Nasal cavity respiratory epithelium epithelial cell of viscerocranial mucosa (primary cell): ENCODE measurements around the gene CHML. TPM values are rescaled to one million over a fixed set of nuclear protein-coding genes. Genes with fewer than 3 reads are reported as not detected.

Experiments
- total RNA-seq: library from RNA; depleted of rRNA; stranded (reverse); fragments of >200 nt; gene quantifications from 2 replicates; pipeline ENCODE4 v1.2.3, GENCODE V29; 2014

The CHML gene
- 10.3 and 14.5 TPM in 2 replicates for total RNA-seq

DNA sequence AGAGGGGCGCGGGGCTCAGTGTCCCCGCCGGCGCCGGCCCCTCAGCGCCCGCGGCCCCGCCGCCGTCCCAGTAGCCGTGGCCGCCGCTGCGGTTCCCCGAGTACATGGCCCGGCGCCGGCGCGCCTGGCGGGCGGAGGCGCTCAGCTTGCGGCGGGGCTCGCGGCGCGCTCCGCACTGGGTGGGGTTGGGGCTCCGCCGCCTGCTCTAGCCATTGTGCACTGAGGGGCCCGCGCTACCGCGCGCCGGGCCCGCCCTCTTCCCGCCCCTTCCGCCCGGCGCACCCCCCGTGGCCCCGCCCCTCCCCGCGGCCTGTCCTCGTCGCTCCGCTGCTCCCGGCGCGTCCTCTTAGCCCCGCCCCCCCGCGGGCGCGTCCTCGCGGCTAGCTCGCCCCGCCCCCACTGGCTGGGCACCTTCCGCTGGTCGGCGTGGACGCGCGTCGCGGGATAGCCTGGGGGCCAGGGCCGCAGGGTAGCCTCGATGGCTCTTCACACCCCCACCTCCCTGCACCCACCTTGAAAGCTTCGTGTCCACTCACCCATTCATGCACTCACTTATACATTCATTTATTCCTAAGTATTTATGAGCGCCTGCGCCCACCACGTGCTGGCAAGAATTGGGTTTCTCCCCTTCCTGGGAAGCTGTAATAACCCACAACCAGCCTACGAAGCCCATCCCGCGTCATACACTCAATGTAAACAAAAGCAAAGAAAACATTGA is at the start of gene CHML, which contains the start of gene OPN3:
CHML (minus strand) TSS at position 221 of the 718 bp plus-strand sequence. CDS start 4,603 bp downstream, outside the sequence.
OPN3 (minus strand) TSS at position 221 of the 718 bp plus-strand sequence; CDS start at position 106, 115 bp downstream.

DNA sequence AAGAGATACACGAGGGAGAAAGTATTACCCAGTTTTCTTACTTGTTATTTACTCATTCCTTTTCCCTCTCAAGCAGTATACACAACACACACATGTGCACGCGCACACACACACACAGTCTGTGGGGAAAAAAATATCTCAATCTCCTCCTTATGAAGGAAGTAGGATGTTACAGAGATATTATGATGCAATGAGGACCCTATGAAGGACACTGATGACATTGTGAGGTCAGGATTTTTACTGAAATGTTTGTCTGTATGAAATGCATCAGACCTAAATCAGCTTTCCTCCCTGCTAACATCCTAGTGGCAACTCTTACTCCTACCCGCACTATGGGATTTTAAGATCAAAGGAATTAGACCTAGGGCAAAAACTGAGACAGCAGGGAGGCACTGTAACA is 11.8 kb upstream of the CHML start, which contains the start of gene WDR64:
WDR64 (plus strand) TSS at position 270 of the 400 bp plus-strand sequence. CDS start 204 bp downstream, outside the sequence.

Other genes with a start within 250 kb of the CHML start
- gene FH, start 120.6 kb downstream of the CHML start, total RNA-seq: 56.7 and 58.4 TPM in 2 replicates
- 0.07 TPM in 1 of 2 replicates, not detected in the other for gene KMO, start 108.0 kb downstream of the CHML start, total RNA-seq
- gene OPN3, start within 50 bp of the CHML start, total RNA-seq: 19.1 and 49.8 TPM in 2 replicates
- not detected in 2 replicates for gene WDR64, start 11.9 kb upstream of the CHML start, total RNA-seq
- gene EXO1, start 207.8 kb upstream of the CHML start, total RNA-seq: 0.36 and 0.68 TPM in 2 replicates